ENCODE measurements around the gene CDH12.

DNA sequence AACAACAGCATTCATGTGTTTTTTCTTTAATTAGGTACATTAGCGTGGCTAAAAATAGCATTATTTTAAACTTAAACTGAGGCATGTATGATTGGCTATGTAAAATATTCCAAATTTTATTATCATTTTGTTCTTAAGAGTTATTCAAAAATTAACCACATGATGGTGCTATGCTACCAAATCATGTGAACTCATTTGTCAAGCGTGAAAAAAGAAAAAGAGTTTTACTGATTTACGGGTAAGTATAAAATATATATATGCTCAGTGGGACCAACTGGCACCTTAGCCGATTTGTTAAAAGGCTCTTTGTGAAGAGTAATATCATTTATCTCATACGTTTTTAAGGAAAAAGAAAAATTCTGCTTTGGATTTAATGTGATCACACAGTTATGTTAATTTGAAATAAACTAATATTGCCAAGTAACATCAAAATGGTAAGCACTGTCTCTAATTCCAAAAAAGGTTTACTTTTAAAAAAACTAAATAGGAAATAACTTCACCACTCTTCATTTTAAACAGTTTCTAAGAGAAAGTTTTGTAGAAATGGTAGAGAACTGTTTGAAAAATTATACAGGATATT lies 1042.3 kb downstream of the CDH12 start:
- no peak for TF ChIP-seq POLR2A (IDR thresholded peaks at IDR 0.05)
- TF ChIP-seq, protein P1, sequence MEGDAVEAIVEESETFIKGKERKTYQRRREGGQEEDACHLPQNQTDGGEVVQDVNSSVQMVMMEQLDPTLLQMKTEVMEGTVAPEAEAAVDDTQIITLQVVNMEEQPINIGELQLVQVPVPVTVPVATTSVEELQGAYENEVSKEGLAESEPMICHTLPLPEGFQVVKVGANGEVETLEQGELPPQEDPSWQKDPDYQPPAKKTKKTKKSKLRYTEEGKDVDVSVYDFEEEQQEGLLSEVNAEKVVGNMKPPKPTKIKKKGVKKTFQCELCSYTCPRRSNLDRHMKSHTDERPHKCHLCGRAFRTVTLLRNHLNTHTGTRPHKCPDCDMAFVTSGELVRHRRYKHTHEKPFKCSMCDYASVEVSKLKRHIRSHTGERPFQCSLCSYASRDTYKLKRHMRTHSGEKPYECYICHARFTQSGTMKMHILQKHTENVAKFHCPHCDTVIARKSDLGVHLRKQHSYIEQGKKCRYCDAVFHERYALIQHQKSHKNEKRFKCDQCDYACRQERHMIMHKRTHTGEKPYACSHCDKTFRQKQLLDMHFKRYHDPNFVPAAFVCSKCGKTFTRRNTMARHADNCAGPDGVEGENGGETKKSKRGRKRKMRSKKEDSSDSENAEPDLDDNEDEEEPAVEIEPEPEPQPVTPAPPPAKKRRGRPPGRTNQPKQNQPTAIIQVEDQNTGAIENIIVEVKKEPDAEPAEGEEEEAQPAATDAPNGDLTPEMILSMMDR (IDR thresholded peaks at IDR 0.05): peak in 2 of 6 experiments; percentile 8 to 46

All from thyroid gland (tissue), 4 donors.